GM12878 (cell line): ENCODE measurements around the gene MDFI. TPM values are rescaled to one million over a fixed set of nuclear protein-coding genes. Genes with fewer than 3 reads are reported as not detected.

Experiments used
- ATAC-seq: fragments of 200-7000 bp; cut with Tn5 transposase; 3 replicates; pipeline ENCODE4 v1.9.1; 2020; ENCODE audit warnings: mild to moderate bottlenecking, moderate library complexity
- BruUV-seq: library from RNA; stranded (reverse); fragments of 400-500 nt; replicated peaks from 2 replicates; lab custom pipeline; 2021; lab: Mats Ljungman, UMichigan
- CTCF ChIA-PET: fragments of 300-600 bp; sonication (Branson Sonifier 250); formaldehyde crosslinking; extraction: SDS; loops from one replicate; lab custom pipeline; 2021; ENCODE audit warnings: inconsistent platforms; lab: Yijun Ruan, JAX
- POLR2A ChIA-PET: fragments of 350-600 bp; formaldehyde crosslinking; extraction: SDS; loops from one replicate; lab custom pipeline; 2021; ENCODE audit warnings: inconsistent platforms; lab: Charles Lee
- RAD21 ChIA-PET: fragments of 300-600 bp; sonication (Branson Sonifier 250); formaldehyde crosslinking; loops from one replicate; lab custom pipeline; 2023; ENCODE audit warnings: antibody characterized with exemption; ENCODE audit not compliant: unreplicated experiment; lab: Charles Lee
- SMC1A ChIA-PET: fragments of 300-600 bp; sonication (Branson Sonifier 250); formaldehyde crosslinking; loops from one replicate; lab custom pipeline; 2023; ENCODE audit not compliant: unreplicated experiment, uncharacterized antibody; lab: Charles Lee
- DNase-seq: peaks from one replicate; pipeline ENCODE4 v3.0.0-alpha.2; 2011; ENCODE audit warnings: low read depth, low spot score
- FAIRE-seq: peaks from 3 replicates; lab custom pipeline; 2011; peaks lifted over from hg19 to GRCh38; lab: Jason Lieb, UNC
- H2AFZ ChIP-seq: 2 replicates; pipeline ENCODE4 v1.6.0; 2011; ENCODE audit warnings: low read depth, low read length, control low read depth; ENCODE audit not compliant: control insufficient read depth
- H3K27ac ChIP-seq: 2 replicates; pipeline ENCODE4 v1.5.1; 2011; ENCODE audit warnings: control low read depth; ENCODE audit not compliant: control insufficient read depth, insufficient read depth
- H3K27me3 ChIP-seq, 2 experiments: replicated peaks in 1 of 2; 2 replicates each; pipeline versions ENCODE4 v1.6.0 to v1.6.1; 2011; ENCODE audit warnings: low read length in 1 of 2; ENCODE audit not compliant: control insufficient read depth in 2 of 2, insufficient read depth in 2 of 2
- H3K36me3 ChIP-seq, 2 experiments: 2 replicates each; pipeline ENCODE4 v1.5.1; 2011; ENCODE audit warnings: low read length in 1 of 2; ENCODE audit not compliant: control insufficient read depth in 2 of 2, insufficient read depth in 2 of 2
- H3K4me1 ChIP-seq: 2 replicates; pipeline ENCODE4 v1.6.1; 2011; ENCODE audit warnings: mild to moderate bottlenecking, low read length, moderate library complexity, mixed read lengths; ENCODE audit not compliant: control insufficient read depth, insufficient read depth
- H3K4me2 ChIP-seq: 2 replicates; pipeline ENCODE4 v1.6.0; 2011; ENCODE audit warnings: control low read depth; ENCODE audit not compliant: control insufficient read depth, insufficient read depth
- H3K4me3 ChIP-seq: fragments of 200-600 bp; sonication (generic); 2 replicates; pipeline ENCODE4 v1.5.1; 2016
- H3K79me2 ChIP-seq: 2 replicates; pipeline ENCODE4 v1.6.0; 2011; ENCODE audit warnings: low read length; ENCODE audit not compliant: control insufficient read depth, insufficient read depth
- H3K9ac ChIP-seq: 2 replicates; pipeline ENCODE4 v1.8.0; 2011; ENCODE audit warnings: low read length, control low read depth, mixed read lengths; ENCODE audit not compliant: control insufficient read depth, insufficient read depth
- H3K9me3 ChIP-seq: replicated peaks from 3 replicates; pipeline ENCODE4 v1.5.1; 2011; ENCODE audit warnings: mild to moderate bottlenecking, low read length; ENCODE audit not compliant: control insufficient read depth, insufficient read depth
- H4K20me1 ChIP-seq: 2 replicates; pipeline ENCODE4 v1.6.0; 2011; ENCODE audit not compliant: control insufficient read depth, insufficient read depth
- BCLAF1 ChIP-seq: fragments of 450-650 bp; IDR thresholded peaks from 2 replicates; pipeline ENCODE4 v1.6.1; 2017; ENCODE audit warnings: antibody characterized with exemption, mild to moderate bottlenecking, moderate library complexity
- E2F4 ChIP-seq: IDR thresholded peaks from 2 replicates; pipeline ENCODE4 v1.6.1; 2012; ENCODE audit warnings: low read depth, low read length, improper control_type of control experiment
- MTA2 ChIP-seq: fragments of 450-650 bp; IDR thresholded peaks from 2 replicates; pipeline ENCODE4 v1.6.1; 2016; ENCODE audit warnings: low read depth, mild to moderate bottlenecking, moderate library complexity
- NBN ChIP-seq: fragments of 450-650 bp; IDR thresholded peaks from 2 replicates; pipeline ENCODE4 v1.6.1; 2016
- PML ChIP-seq: IDR thresholded peaks from 2 replicates; pipeline ENCODE4 v1.6.1; 2012; ENCODE audit warnings: low read length, inconsistent platforms
- ZBTB4 ChIP-seq: fragments of 450-650 bp; formaldehyde crosslinking; IDR thresholded peaks from 2 replicates; pipeline ENCODE4 v1.4.0; 2022; ENCODE audit warnings: mild to moderate bottlenecking, moderate library complexity
- ZNF207 ChIP-seq: fragments of 450-650 bp; IDR thresholded peaks from 2 replicates; pipeline ENCODE4 v1.6.1; 2014; ENCODE audit warnings: antibody characterized with exemption, mild to moderate bottlenecking, borderline replicate concordance
- ZNF687 ChIP-seq: fragments of 450-650 bp; IDR thresholded peaks from 2 replicates; pipeline ENCODE4 v1.6.1; 2017; ENCODE audit warnings: mild to moderate bottlenecking, moderate library complexity
- WGBS: methylation state at CpG from one replicate; pipeline ENCODE4 v1.1.6; 2016; ENCODE audit warnings: low lambda C conversion rate; ENCODE audit not compliant: insufficient replicate concordance, insufficient coverage; ENCODE audit errors: missing lambda C conversion rate; 5-methylcytosine and 5-hydroxymethylcytosine counted together
- in situ Hi-C: fragments of 300-500 bp; cut with MboI; formaldehyde crosslinking; loops from 9 replicates; pipeline ENCODE4 v1.14.3; 2018; ENCODE audit warnings: mixed read lengths
- intact Hi-C: fragments of 100-400 bp; cut with micrococcal nuclease; formaldehyde crosslinking; loops from one replicate; pipeline ENCODE4 v1.14.2; 2022; ENCODE audit not compliant: unreplicated experiment
- polyA plus RNA-seq, 11 experiments: library from polyadenylated mRNA; depleted of rRNA in 4 of 11; unstranded in 6 of 11; stranded (reverse) in 5 of 11; fragments of >200 nt; fragmentation: Nextera tagmentation in 4 of 11; fragmentation: Illumina TruSeq in 1 of 11; extraction: Ambion mirVana in 4 of 11; extraction: Trizol in 1 of 11; gene quantifications; 1 replicate in 1 of 11; 2 replicates in 10 of 11; pipeline versions ENCODE4 v1.2.1 to v1.2.3, GENCODE V29; 2011 to 2016; ENCODE audit warnings: inconsistent platforms in 2 of 11, missing spikeins in 2 of 11, low read depth in 1 of 11
- total RNA-seq, 4 experiments: library from RNA; depleted of rRNA in 3 of 4; stranded (reverse); fragments of >200 nt in 3 of 4; fragmentation: Illumina TruSeq in 1 of 4; extraction: Trizol in 1 of 4; gene quantifications; 2 replicates each; pipeline versions ENCODE4 v1.2.1 to v1.2.3, GENCODE V29; 2013 to 2021

The MDFI gene
- total and polyA plus RNA-seq, 10 of the 15 experiments (the other 5 are each of a cell fraction or from before 2014, with no cell fraction given) = not detected

- H3K4me3 ChIP-seq = no peak overlapping the region
- no peak overlapping the region for H3K27ac ChIP-seq
- H3K9me3 ChIP-seq = no peaks in the 10 kb centered on the region
- TF ChIP-seq BCLAF1 (no peak), ZNF687 (no peak), MTA2 (no peak), ZNF207 (no peak), ZBTB4 (CRISPR knock-in tag) (no peak), NBN (no peak), PML (no peak), E2F4 (no peak)
- H3K4me2 ChIP-seq = no peak overlapping the region
- no peak for DNase-seq
- no peak for ATAC-seq
- H3K4me1 ChIP-seq = no peaks in the 10 kb centered on the region
- intact Hi-C loops = no loop called here
- POLR2A ChIA-PET = interaction anchor here (0.6 kb wide), 1 partner anchor 122 kb away, joined by 7 read pairs; no protein-coding TSS in a partner anchor
- SMC1A ChIA-PET = interaction anchor here (0.8 to 4.7 kb wide), 5 partner anchors 35 to 163 kb away, joined by 3 to 34 read pairs (median 4); no protein-coding TSS in a partner anchor
- no peaks in the 10 kb centered on the region for H4K20me1 ChIP-seq
- peaks cover 0 to 21% of the 10 kb centered on the region in 2 experiments; a peak in 3 of 4 replicates for H3K36me3 ChIP-seq
- BruUV-seq = no TSS peak
- H3K79me2 ChIP-seq = no peaks in the 10 kb centered on the region
- in situ Hi-C loops = no loop called here
- H3K9ac ChIP-seq = no peak overlapping the region
- RAD21 ChIA-PET = interaction anchor here (1.0 to 1.4 kb wide), 6 partner anchors 58 to 253 kb away, joined by 3 to 4 read pairs (median 3); no protein-coding TSS in a partner anchor
- 90% methylated on average over 4 of the region's 4 CpGs for WGBS
- no peaks in the 10 kb centered on the region for H3K27me3 ChIP-seq
- CTCF ChIA-PET = interaction anchor here (0.6 to 8.1 kb wide), 5 partner anchors 10 to 221 kb away, joined by 3 to 117 read pairs (median 3); no protein-coding TSS in a partner anchor
- FAIRE-seq = no peak
- H2AFZ ChIP-seq = no peak overlapping the region
These were observed 49.0 kb upstream of the MDFI start for GRCh38 chr6:41589223-41589622.
